HUES64 (cell line): ENCODE results near the gene SLC16A13.

ENCODE experiments used
- H3K27ac ChIP-seq: 2 replicates; pipeline ENCODE4 v1.7.0; 2013; ENCODE audit warnings: low read depth, low read length, inconsistent platforms
- H3K27me3 ChIP-seq: 2 replicates; pipeline ENCODE4 v1.6.1; 2013; ENCODE audit warnings: mild to moderate bottlenecking, low read length; ENCODE audit not compliant: insufficient read depth
- H3K36me3 ChIP-seq: 2 replicates; pipeline ENCODE4 v1.6.1; 2013; ENCODE audit warnings: mild to moderate bottlenecking, low read length; ENCODE audit not compliant: insufficient read depth
- H3K4me1 ChIP-seq: 2 replicates; pipeline ENCODE4 v1.6.1; 2013; ENCODE audit warnings: mild to moderate bottlenecking, low read length, moderate library complexity; ENCODE audit not compliant: insufficient read depth
- H3K4me3 ChIP-seq: 2 replicates; pipeline ENCODE4 v1.5.1; 2013; ENCODE audit warnings: mild to moderate bottlenecking, low read length, moderate library complexity
- H3K9ac ChIP-seq: 2 replicates; pipeline ENCODE4 v1.6.1; 2013; ENCODE audit warnings: mild to moderate bottlenecking, low read depth, low read length
- H3K9me3 ChIP-seq: 2 replicates; pipeline ENCODE4 v1.6.1; 2013; ENCODE audit warnings: low read depth, low read length; ENCODE audit not compliant: insufficient read depth
- WGBS: fragments of 150-250, 120-280 bp; methylation state at CpG from one replicate; pipeline ENCODE4 v1.1.7; 2013; ENCODE audit warnings: missing lambda C conversion rate; 5-methylcytosine and 5-hydroxymethylcytosine counted together

SLC16A13 gene

GRCh38 chr17:7001318-7001961 lies 34.4 kb upstream of the SLC16A13 start:
- Histone ChIP-seq H3K36me3 (peaks cover 13% of the 10 kb centered on the region; the same call in 1 of the 2 replicates), H3K9ac (no peak overlapping the region), H3K27me3 (peaks cover 9% of the 10 kb centered on the region), H3K27ac (no peak overlapping the region), H3K9me3 (no peaks in the 10 kb centered on the region), H3K4me3 (no peak overlapping the region), H3K4me1 (no peaks in the 10 kb centered on the region)
- WGBS, result 73% methylated on average over 10 of the region's 10 CpGs

GRCh38 chr17:7002288-7003047 lies 33.3 kb upstream of the SLC16A13 start:
- Histone ChIP-seq H3K4me1 (no peaks in the 10 kb centered on the region), H3K9ac (no peak overlapping the region), H3K36me3 (peaks cover 13% of the 10 kb centered on the region; the same call in 1 of the 2 replicates), H3K27me3 (no peaks in the 10 kb centered on the region), H3K27ac (no peak overlapping the region), H3K4me3 (no peak overlapping the region), H3K9me3 (no peaks in the 10 kb centered on the region)
- 96% methylated on average over 6 of the region's 6 CpGs for WGBS

GRCh38 chr17:7003745-7004144 lies 32.1 kb upstream of the SLC16A13 start:
- WGBS, result 100% methylated on average over 1 of the region's 2 CpGs
- H3K27me3 ChIP-seq, result no peaks in the 10 kb centered on the region
- no peaks in the 10 kb centered on the region for H3K9me3 ChIP-seq
- H3K9ac ChIP-seq, result no peak overlapping the region
- H3K27ac ChIP-seq, result no peak overlapping the region
- H3K4me1 ChIP-seq, result no peaks in the 10 kb centered on the region
- no peak overlapping the region for H3K4me3 ChIP-seq
- peaks cover 13% of the 10 kb centered on the region; the same call in 1 of the 2 replicates for H3K36me3 ChIP-seq

GRCh38 chr17:7004398-7005253 lies 31.2 kb upstream of the SLC16A13 start:
- Histone ChIP-seq H3K9me3 (no peaks in the 10 kb centered on the region), H3K9ac (no peak overlapping the region), H3K36me3 (0 out of 2 replicates have a peak, but pooled peaks cover 11% of the 10 kb centered on the region), H3K4me3 (no peak overlapping the region), H3K27ac (no peak overlapping the region), H3K27me3 (no peaks in the 10 kb centered on the region), H3K4me1 (no peaks in the 10 kb centered on the region)
- WGBS, result 93% methylated on average over 2 of the region's 2 CpGs

- Histone ChIP-seq H3K36me3 (0 out of 2 replicates have a peak, but pooled peaks cover 13% of the 10 kb centered on the region), H3K9ac (no peak overlapping the region), H3K9me3 (no peaks in the 10 kb centered on the region), H3K4me3 (no peak overlapping the region), H3K27ac (no peak overlapping the region), H3K27me3 (no peaks in the 10 kb centered on the region), H3K4me1 (no peaks in the 10 kb centered on the region)
- WGBS, result 80% methylated on average over 7 of the region's 7 CpGs
Observed at GRCh38 chr17:7005716-7006115, 30.1 kb upstream of the SLC16A13 start.

- Histone ChIP-seq H3K4me3 (no peak overlapping the region), H3K4me1 (no peaks in the 10 kb centered on the region; the same call in 1 of the 2 replicates), H3K9ac (no peak overlapping the region), H3K27ac (no peak overlapping the region), H3K9me3 (no peaks in the 10 kb centered on the region), H3K36me3 (0 out of 2 replicates have a peak, but pooled peaks cover 7% of the 10 kb centered on the region), H3K27me3 (no peaks in the 10 kb centered on the region)
- WGBS, result 83% methylated on average over 2 of the region's 2 CpGs
Observed at GRCh38 chr17:7007143-7007542, 28.7 kb upstream of the SLC16A13 start.

GRCh38 chr17:7010523-7010922 lies 25.3 kb upstream of the SLC16A13 start:
- H3K9me3 ChIP-seq, result no peaks in the 10 kb centered on the region
- WGBS, result 94% methylated on average over 2 of the region's 2 CpGs
- 0 out of 2 replicates have a peak, but pooled peaks cover 4% of the 10 kb centered on the region for H3K36me3 ChIP-seq
- no peak overlapping the region for H3K4me3 ChIP-seq
- H3K27me3 ChIP-seq, result no peaks in the 10 kb centered on the region
- no peak overlapping the region for H3K27ac ChIP-seq
- peaks cover 4% of the 10 kb centered on the region for H3K4me1 ChIP-seq
- no peak overlapping the region for H3K9ac ChIP-seq

GRCh38 chr17:7011415-7011814 lies 24.4 kb upstream of the SLC16A13 start:
- H3K4me3 ChIP-seq, result peak overlapping the region; percentile 81
- no peak overlapping the region for H3K27ac ChIP-seq
- WGBS, result 75% methylated on average over 13 of the region's 14 CpGs
- H3K9me3 ChIP-seq, result no peaks in the 10 kb centered on the region
- peaks cover 9% of the 10 kb centered on the region; the same call in 1 of the 2 replicates for H3K36me3 ChIP-seq
- peaks cover 4% of the 10 kb centered on the region for H3K4me1 ChIP-seq
- no peaks in the 10 kb centered on the region for H3K27me3 ChIP-seq
- H3K9ac ChIP-seq, result no peak overlapping the region; the same call in 1 of the 2 replicates

- WGBS, result 11% methylated on average over 4 of the region's 6 CpGs
- peak overlapping the region; percentile 81 for H3K4me3 ChIP-seq
- peak overlapping the region; percentile 95 for H3K9ac ChIP-seq
- H3K36me3 ChIP-seq, result peaks cover 12% of the 10 kb centered on the region; the same call in 1 of the 2 replicates
- H3K4me1 ChIP-seq, result peaks cover 4% of the 10 kb centered on the region
- H3K9me3 ChIP-seq, result no peaks in the 10 kb centered on the region
- no peaks in the 10 kb centered on the region for H3K27me3 ChIP-seq
- peak overlapping the region; percentile 97 for H3K27ac ChIP-seq
Observed at GRCh38 chr17:7011942-7012254, 23.9 kb upstream of the SLC16A13 start.

GRCh38 chr17:7014261-7014994 lies 21.4 kb upstream of the SLC16A13 start:
- 1% methylated on average over 75 of the region's 75 CpGs for WGBS
- Histone ChIP-seq H3K36me3 (peaks cover 14% of the 10 kb centered on the region; the same call in 1 of the 2 replicates), H3K27me3 (no peaks in the 10 kb centered on the region), H3K4me1 (peaks cover 4% of the 10 kb centered on the region), H3K4me3 (peak overlapping the region; percentile 81), H3K27ac (peak overlapping the region; percentile 78), H3K9ac (peak overlapping the region; percentile 53), H3K9me3 (no peaks in the 10 kb centered on the region)
